DND-41 (cell line): ENCODE data around the gene PRKACA.

Experiments used
- EZH2 ChIP-seq: IDR thresholded peaks from 3 replicates; pipeline ENCODE4 v1.6.1; 2012; ENCODE audit warnings: borderline replicate concordance, low read depth, mild to moderate bottlenecking, moderate library complexity, low read length, inconsistent platforms; ENCODE audit not compliant: severe bottlenecking
- TF ChIP-seq, protein P1 (sequence below): IDR thresholded peaks from 2 replicates; pipeline ENCODE4 v1.5.1; 2012; ENCODE audit warnings: borderline replicate concordance, low read length, moderate library complexity, mild to moderate bottlenecking; ENCODE audit not compliant: poor library complexity, severe bottlenecking; ENCODE audit errors: extremely low read depth

- TF ChIP-seq, protein P1, sequence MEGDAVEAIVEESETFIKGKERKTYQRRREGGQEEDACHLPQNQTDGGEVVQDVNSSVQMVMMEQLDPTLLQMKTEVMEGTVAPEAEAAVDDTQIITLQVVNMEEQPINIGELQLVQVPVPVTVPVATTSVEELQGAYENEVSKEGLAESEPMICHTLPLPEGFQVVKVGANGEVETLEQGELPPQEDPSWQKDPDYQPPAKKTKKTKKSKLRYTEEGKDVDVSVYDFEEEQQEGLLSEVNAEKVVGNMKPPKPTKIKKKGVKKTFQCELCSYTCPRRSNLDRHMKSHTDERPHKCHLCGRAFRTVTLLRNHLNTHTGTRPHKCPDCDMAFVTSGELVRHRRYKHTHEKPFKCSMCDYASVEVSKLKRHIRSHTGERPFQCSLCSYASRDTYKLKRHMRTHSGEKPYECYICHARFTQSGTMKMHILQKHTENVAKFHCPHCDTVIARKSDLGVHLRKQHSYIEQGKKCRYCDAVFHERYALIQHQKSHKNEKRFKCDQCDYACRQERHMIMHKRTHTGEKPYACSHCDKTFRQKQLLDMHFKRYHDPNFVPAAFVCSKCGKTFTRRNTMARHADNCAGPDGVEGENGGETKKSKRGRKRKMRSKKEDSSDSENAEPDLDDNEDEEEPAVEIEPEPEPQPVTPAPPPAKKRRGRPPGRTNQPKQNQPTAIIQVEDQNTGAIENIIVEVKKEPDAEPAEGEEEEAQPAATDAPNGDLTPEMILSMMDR: no peak
- no peak for TF ChIP-seq EZH2
These were observed 67.0 kb downstream of the PRKACA start for GRCh38 chr19:14050512-14050911.
